Fibroblast of lung (primary cell): Measurements from ENCODE around the gene TMEM221. TPM values are rescaled to one million over a fixed set of nuclear protein-coding genes. Genes with fewer than 3 reads are reported as not detected.

Experiments used
- DNase-seq, 2 donors: peaks; one replicate each; pipeline versions ENCODE4 v3.0.0 to v3.0.0-alpha.2; 2010; ENCODE audit warnings: low read depth in 2 of 2
- H2AFZ ChIP-seq: 2 replicates; pipeline ENCODE4 v1.5.1; 2012; ENCODE audit warnings: low read length, control low read depth, inconsistent platforms
- H3K27ac ChIP-seq: 2 replicates; pipeline ENCODE4 v1.5.1; 2011; ENCODE audit warnings: low read length, control low read depth; ENCODE audit not compliant: insufficient read depth
- H3K27me3 ChIP-seq: 2 replicates; pipeline ENCODE4 v1.5.1; 2011; ENCODE audit warnings: mild to moderate bottlenecking, low read length; ENCODE audit not compliant: control insufficient read depth, insufficient read depth
- H3K36me3 ChIP-seq: 2 replicates; pipeline ENCODE4 v1.5.1; 2011; ENCODE audit warnings: low read length; ENCODE audit not compliant: control insufficient read depth, insufficient read depth
- H3K4me1 ChIP-seq: 2 replicates; pipeline ENCODE4 v1.5.1; 2011; ENCODE audit warnings: low read length; ENCODE audit not compliant: control insufficient read depth, insufficient read depth; ENCODE audit errors: extremely low read depth
- H3K4me2 ChIP-seq: 2 replicates; pipeline ENCODE4 v1.5.1; 2011; ENCODE audit warnings: low read length, control low read depth; ENCODE audit not compliant: insufficient read depth; ENCODE audit errors: extremely low read depth
- H3K4me3 ChIP-seq, 4 experiments: fragments of 200-600 bp in 1 of 4; sonication (generic) in 1 of 4; replicated peaks in 1 of 4; 2 replicates each; pipeline ENCODE4 v1.5.1; 2011 to 2016; ENCODE audit warnings: low read length in 4 of 4, low read depth in 3 of 4, mild to moderate bottlenecking in 3 of 4, control low read depth in 2 of 4, inconsistent platforms in 1 of 4, mixed read lengths in 1 of 4; ENCODE audit not compliant: insufficient read depth in 1 of 4; ENCODE audit errors: control extremely low read depth in 1 of 4
- H3K79me2 ChIP-seq: 2 replicates; pipeline ENCODE4 v1.5.1; 2012; ENCODE audit warnings: mild to moderate bottlenecking, low read length, inconsistent platforms; ENCODE audit not compliant: control insufficient read depth, insufficient read depth
- H3K9ac ChIP-seq: 2 replicates; pipeline ENCODE4 v1.5.1; 2011; ENCODE audit warnings: mild to moderate bottlenecking, low read length, control low read depth; ENCODE audit not compliant: insufficient read depth
- H3K9me3 ChIP-seq: 2 replicates; pipeline ENCODE4 v1.5.1; 2012; ENCODE audit warnings: low read depth, low read length; ENCODE audit not compliant: control insufficient read depth, insufficient read depth
- H4K20me1 ChIP-seq: 2 replicates; pipeline ENCODE4 v1.5.1; 2011; ENCODE audit warnings: low read length; ENCODE audit not compliant: control insufficient read depth, insufficient read depth; ENCODE audit errors: extremely low read depth
- EZH2 ChIP-seq: IDR thresholded peaks from 2 replicates; pipeline ENCODE4 v1.5.1; 2012; ENCODE audit warnings: low read length, control low read depth, mild to moderate bottlenecking; ENCODE audit errors: missing control alignments
- polyA plus RNA-seq, 2 donors: library from polyadenylated mRNA; depleted of rRNA in 1 of 2; stranded (reverse) in 1 of 2; unstranded in 1 of 2; fragments of >200 nt; gene quantifications; 2 replicates each; pipeline ENCODE4 v1.2.1, GENCODE V29; 2011 to 2012; ENCODE audit warnings: missing spikeins in 1 of 2
- total RNA-seq: library from RNA; depleted of rRNA; stranded (reverse); fragments of >200 nt; gene quantifications from 2 replicates; pipeline ENCODE4 v1.2.1, GENCODE V29; 2014
- TF ChIP-seq, protein P1 (sequence below), 2 donors: IDR thresholded peaks in 1 of 2; conservative IDR thresholded peaks in 1 of 2; 1 replicate in 1 of 2; 2 replicates in 1 of 2; pipeline ENCODE4 v1.5.1; 2011 to 2012; ENCODE audit warnings: low read length in 2 of 2, control low read depth in 1 of 2, inconsistent platforms in 1 of 2, low read depth in 1 of 2, mild to moderate bottlenecking in 1 of 2

Gene TMEM221
- total and polyA plus RNA-seq, 2 donors (not counting 1 experiment from before 2014, with no cell fraction given) = 0.17 TPM; not detected in 1

DNA sequence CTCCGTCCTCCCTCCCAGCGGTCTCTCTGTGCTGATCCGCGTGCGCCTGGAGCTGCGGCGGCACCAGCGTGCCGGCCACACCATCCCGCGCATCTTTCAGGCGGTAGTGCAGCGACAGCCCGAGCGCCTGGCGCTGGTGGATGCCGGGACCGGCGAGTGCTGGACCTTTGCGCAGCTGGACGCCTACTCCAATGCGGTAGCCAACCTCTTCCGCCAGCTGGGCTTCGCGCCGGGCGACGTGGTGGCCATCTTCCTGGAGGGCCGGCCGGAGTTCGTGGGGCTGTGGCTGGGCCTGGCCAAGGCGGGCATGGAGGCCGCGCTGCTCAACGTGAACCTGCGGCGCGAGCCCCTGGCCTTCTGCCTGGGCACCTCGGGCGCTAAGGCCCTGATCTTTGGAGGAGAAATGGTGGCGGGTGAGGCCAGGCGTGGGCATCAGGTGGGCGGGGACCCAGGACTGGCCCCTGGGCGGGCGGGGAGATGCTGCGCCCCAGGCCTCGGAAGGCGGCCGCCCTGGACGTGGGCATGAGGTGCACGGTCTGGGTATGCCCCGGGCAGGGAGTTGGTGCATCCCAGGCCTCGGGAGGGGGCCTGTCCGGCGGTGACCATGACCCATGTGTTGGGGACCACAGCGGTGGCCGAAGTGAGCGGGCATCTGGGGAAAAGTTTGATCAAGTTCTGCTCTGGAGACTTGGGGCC lies 38.2 kb upstream of the TMEM221 start:
- Histone ChIP-seq H3K27ac (no peak overlapping the region), H4K20me1 (no peaks in the 10 kb centered on the region), H3K9ac (no peak overlapping the region), H3K4me2 (no peak overlapping the region), H3K79me2 (no peaks in the 10 kb centered on the region), H3K36me3 (no peaks in the 10 kb centered on the region), H3K4me1 (no peaks in the 10 kb centered on the region), H3K27me3 (no peaks in the 10 kb centered on the region), H3K9me3 (no peaks in the 10 kb centered on the region), H2AFZ (no peak overlapping the region), H3K4me3 (no peak overlapping the region)
- TF ChIP-seq EZH2 = no peak
- TF ChIP-seq, protein P1, sequence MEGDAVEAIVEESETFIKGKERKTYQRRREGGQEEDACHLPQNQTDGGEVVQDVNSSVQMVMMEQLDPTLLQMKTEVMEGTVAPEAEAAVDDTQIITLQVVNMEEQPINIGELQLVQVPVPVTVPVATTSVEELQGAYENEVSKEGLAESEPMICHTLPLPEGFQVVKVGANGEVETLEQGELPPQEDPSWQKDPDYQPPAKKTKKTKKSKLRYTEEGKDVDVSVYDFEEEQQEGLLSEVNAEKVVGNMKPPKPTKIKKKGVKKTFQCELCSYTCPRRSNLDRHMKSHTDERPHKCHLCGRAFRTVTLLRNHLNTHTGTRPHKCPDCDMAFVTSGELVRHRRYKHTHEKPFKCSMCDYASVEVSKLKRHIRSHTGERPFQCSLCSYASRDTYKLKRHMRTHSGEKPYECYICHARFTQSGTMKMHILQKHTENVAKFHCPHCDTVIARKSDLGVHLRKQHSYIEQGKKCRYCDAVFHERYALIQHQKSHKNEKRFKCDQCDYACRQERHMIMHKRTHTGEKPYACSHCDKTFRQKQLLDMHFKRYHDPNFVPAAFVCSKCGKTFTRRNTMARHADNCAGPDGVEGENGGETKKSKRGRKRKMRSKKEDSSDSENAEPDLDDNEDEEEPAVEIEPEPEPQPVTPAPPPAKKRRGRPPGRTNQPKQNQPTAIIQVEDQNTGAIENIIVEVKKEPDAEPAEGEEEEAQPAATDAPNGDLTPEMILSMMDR (conservative IDR thresholded peaks at IDR 0.05 in 1 of 2, IDR thresholded peaks at IDR 0.05 in 1 of 2; ENCODE audit: low read depth in 1 of 2, low read length in 2 of 2) = no peak
- no peak for DNase-seq

DNA sequence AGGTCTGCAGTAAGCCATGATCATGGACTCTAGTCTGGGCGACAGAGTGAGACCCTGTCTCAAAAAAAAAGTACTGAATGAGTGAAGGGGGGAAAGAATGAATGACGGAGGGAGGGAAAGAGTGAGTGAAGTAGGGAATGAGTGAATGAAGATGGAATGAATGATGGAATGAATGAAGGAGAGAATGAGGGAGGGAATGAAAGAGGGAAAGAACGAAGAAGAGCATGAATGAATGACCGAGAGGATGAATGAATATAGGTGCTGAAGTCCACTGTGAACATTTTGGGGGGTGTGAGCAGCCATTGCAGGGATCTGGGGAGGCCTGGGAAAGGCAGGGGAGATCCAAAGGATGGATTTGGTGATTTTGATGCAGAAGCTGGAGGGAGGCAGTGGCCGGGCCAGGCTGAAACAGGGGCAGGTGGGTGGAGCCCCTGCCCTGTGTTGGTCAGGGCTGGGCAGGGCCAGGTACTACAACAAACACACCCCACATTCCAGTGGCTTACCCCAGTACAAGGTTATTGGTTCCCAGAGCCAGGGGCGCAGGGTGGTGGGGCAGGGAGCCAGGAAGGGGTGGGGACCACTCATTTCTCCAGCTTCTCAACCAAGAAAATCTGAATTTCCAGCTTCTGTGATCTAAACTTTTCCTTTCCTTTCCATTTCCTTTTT lies 36.2 kb upstream of the TMEM221 start:
- H3K9me3 ChIP-seq = no peaks in the 10 kb centered on the region
- DNase-seq = no peak
- H3K4me2 ChIP-seq = no peak overlapping the region
- no peaks in the 10 kb centered on the region for H3K4me1 ChIP-seq
- no peak for TF ChIP-seq EZH2
- TF ChIP-seq, protein P1 (conservative IDR thresholded peaks at IDR 0.05 in 1 of 2, IDR thresholded peaks at IDR 0.05 in 1 of 2; ENCODE audit: low read depth in 1 of 2, low read length in 2 of 2) = no peak
- H3K9ac ChIP-seq = no peak overlapping the region
- H3K27ac ChIP-seq = no peak overlapping the region
- H4K20me1 ChIP-seq = no peaks in the 10 kb centered on the region
- no peak overlapping the region for H3K4me3 ChIP-seq
- no peaks in the 10 kb centered on the region for H3K36me3 ChIP-seq
- no peak overlapping the region for H2AFZ ChIP-seq
- no peaks in the 10 kb centered on the region for H3K79me2 ChIP-seq
- H3K27me3 ChIP-seq = no peaks in the 10 kb centered on the region

DNA sequence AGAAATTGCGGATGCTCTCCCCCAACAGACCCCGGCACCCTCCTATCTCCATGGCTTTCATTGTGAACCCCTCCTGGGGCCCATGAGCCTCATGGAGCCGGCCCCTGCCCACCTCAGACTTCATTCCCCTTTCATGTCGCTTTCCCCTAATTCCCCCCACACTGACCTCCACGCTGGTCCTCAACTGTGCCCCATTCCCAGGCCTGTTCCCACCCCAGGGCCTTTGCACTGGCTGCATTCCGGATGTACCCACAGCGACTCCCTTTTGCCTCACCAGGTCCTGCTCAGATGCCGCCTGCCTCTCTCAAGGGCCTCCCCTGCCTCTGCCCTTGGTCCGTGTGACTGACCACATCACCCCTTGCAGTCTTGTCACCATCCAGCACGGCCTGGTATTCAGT lies 35.1 kb upstream of the TMEM221 start:
- Histone ChIP-seq H3K27ac (no peak overlapping the region), H3K79me2 (no peaks in the 10 kb centered on the region), H4K20me1 (no peaks in the 10 kb centered on the region), H2AFZ (no peak overlapping the region), H3K9ac (no peak overlapping the region), H3K4me3 (no peak overlapping the region), H3K9me3 (no peaks in the 10 kb centered on the region), H3K36me3 (no peaks in the 10 kb centered on the region), H3K4me2 (no peak overlapping the region), H3K4me1 (no peaks in the 10 kb centered on the region), H3K27me3 (no peaks in the 10 kb centered on the region)
- no peak for DNase-seq
- no peak for TF ChIP-seq EZH2
- TF ChIP-seq, protein P1 (conservative IDR thresholded peaks at IDR 0.05 in 1 of 2, IDR thresholded peaks at IDR 0.05 in 1 of 2; ENCODE audit: low read depth in 1 of 2, low read length in 2 of 2) = no peak
